SU-DHL-6 (cell line): ENCODE data around the gene GCM1.

ENCODE experiments used
- H2AFZ ChIP-seq: fragments of 200-600 bp; sonication (generic); 2 replicates; pipeline ENCODE4 v1.6.1; 2014; ENCODE audit warnings: low read depth, mild to moderate bottlenecking, moderate library complexity, mixed read lengths, antibody characterized with exemption, low read length; ENCODE audit not compliant: severe bottlenecking
- H3F3A ChIP-seq: fragments of 200-600 bp; shearing (Covaris generic); 2 replicates; pipeline ENCODE4 v1.6.0; 2016; ENCODE audit warnings: antibody characterized with exemption, mild to moderate bottlenecking; ENCODE audit not compliant: insufficient read depth
- H3K27ac ChIP-seq: fragments of 200-600 bp; sonication (generic); 2 replicates; pipeline ENCODE4 v1.5.1; 2016; ENCODE audit warnings: low read depth, mild to moderate bottlenecking, low read length, moderate library complexity, mixed read lengths
- H3K27me3 ChIP-seq: fragments of 200-600 bp; sonication (generic), shearing (Covaris generic); 2 replicates; pipeline ENCODE4 v1.6.0; 2014; ENCODE audit warnings: mild to moderate bottlenecking, low read length
- H3K36me3 ChIP-seq: fragments of 200-600 bp; sonication (generic); 2 replicates; pipeline ENCODE4 v1.6.1; 2014; ENCODE audit warnings: mild to moderate bottlenecking, low read length, mixed read lengths
- H3K4me2 ChIP-seq: fragments of 300-600, 200-600 bp; shearing (Covaris generic), sonication (generic); 2 replicates; pipeline ENCODE4 v1.6.0; 2014; ENCODE audit warnings: low read length, low read depth, mild to moderate bottlenecking; ENCODE audit not compliant: poor library complexity, severe bottlenecking
- H3K4me3 ChIP-seq: fragments of 200-600 bp; sonication (generic); 2 replicates; pipeline ENCODE4 v1.5.1; 2014; ENCODE audit warnings: antibody characterized with exemption, low read length, mild to moderate bottlenecking, mixed read lengths; ENCODE audit not compliant: insufficient read depth, poor library complexity, severe bottlenecking
- H3K79me2 ChIP-seq: fragments of 200-600 bp; sonication (generic); 2 replicates; pipeline ENCODE4 v1.6.1; 2014; ENCODE audit warnings: mild to moderate bottlenecking, low read length, moderate library complexity; ENCODE audit not compliant: insufficient read depth
- H3K9ac ChIP-seq: fragments of 200-600 bp; sonication (generic); 2 replicates; pipeline ENCODE4 v1.7.0; 2014; ENCODE audit warnings: mild to moderate bottlenecking, low read length
- H3K9me2 ChIP-seq: fragments of 200-600 bp; sonication (generic); replicated peaks from 2 replicates; pipeline ENCODE4 v1.6.1; 2014; ENCODE audit warnings: low read length; ENCODE audit not compliant: insufficient read depth
- H3K9me3 ChIP-seq: fragments of 200-600 bp; sonication (generic); 2 replicates; pipeline ENCODE4 v1.6.1; 2014; ENCODE audit warnings: low read length, mixed read lengths; ENCODE audit not compliant: insufficient read depth
- H4K20me1 ChIP-seq: fragments of 200-600 bp; sonication (generic); 2 replicates; pipeline ENCODE4 v1.6.1; 2014; ENCODE audit warnings: low read depth, mild to moderate bottlenecking, antibody characterized with exemption, low read length, moderate library complexity, mixed read lengths
- EZH2phosphoT487 ChIP-seq: fragments of 200-600 bp; sonication (generic), shearing (Covaris generic); conservative IDR thresholded peaks from 2 replicates; pipeline ENCODE4 v1.6.1; 2018; ENCODE audit warnings: mild to moderate bottlenecking, antibody characterized with exemption, low read length, moderate library complexity, mixed read lengths
- TF ChIP-seq, protein P1 (sequence below): fragments of 200-600 bp; sonication (generic); IDR thresholded peaks from one replicate; pipeline ENCODE4 v1.5.1; 2017; ENCODE audit warnings: antibody characterized with exemption, mild to moderate bottlenecking, low read length, moderate library complexity; ENCODE audit not compliant: insufficient read depth, poor library complexity, severe bottlenecking

Gene GCM1

DNA sequence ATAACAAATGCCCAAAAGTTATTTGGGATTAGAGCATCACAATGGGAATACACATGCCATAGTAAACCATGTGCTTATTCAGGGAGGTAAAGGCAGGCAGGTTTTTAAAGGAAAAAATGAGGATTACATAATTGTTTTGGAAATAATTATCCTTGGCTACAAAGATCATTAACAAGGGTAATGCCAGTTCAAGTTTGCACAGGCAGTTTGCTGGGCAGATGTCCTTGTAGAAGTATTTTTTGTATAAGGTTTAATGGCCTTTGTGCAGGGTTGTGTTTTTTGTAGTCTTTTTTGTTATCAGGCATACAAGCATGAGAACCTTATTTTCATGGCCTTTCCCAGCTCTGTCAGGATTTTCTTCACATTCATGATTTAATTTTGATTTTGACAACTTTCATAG, 58.7 kb downstream of the GCM1 start:
- H3K27ac ChIP-seq, result no peak overlapping the region
- H3K79me2 ChIP-seq, result no peaks in the 10 kb centered on the region
- H3K4me3 ChIP-seq, result no peak overlapping the region
- H3K4me2 ChIP-seq, result no peak overlapping the region
- no peak overlapping the region for H2AFZ ChIP-seq
- TF ChIP-seq EZH2phosphoT487, result no peak
- TF ChIP-seq, protein P1, sequence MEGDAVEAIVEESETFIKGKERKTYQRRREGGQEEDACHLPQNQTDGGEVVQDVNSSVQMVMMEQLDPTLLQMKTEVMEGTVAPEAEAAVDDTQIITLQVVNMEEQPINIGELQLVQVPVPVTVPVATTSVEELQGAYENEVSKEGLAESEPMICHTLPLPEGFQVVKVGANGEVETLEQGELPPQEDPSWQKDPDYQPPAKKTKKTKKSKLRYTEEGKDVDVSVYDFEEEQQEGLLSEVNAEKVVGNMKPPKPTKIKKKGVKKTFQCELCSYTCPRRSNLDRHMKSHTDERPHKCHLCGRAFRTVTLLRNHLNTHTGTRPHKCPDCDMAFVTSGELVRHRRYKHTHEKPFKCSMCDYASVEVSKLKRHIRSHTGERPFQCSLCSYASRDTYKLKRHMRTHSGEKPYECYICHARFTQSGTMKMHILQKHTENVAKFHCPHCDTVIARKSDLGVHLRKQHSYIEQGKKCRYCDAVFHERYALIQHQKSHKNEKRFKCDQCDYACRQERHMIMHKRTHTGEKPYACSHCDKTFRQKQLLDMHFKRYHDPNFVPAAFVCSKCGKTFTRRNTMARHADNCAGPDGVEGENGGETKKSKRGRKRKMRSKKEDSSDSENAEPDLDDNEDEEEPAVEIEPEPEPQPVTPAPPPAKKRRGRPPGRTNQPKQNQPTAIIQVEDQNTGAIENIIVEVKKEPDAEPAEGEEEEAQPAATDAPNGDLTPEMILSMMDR, result no peak
- H3F3A ChIP-seq, result peaks cover 10% of the 10 kb centered on the region; the same call in 1 of the 2 replicates
- H3K27me3 ChIP-seq, result no peaks in the 10 kb centered on the region
- H3K9me3 ChIP-seq, result no peaks in the 10 kb centered on the region
- no peak overlapping the region for H3K9ac ChIP-seq
- H4K20me1 ChIP-seq, result no peaks in the 10 kb centered on the region
- H3K9me2 ChIP-seq, result no peaks in the 10 kb centered on the region
- H3K36me3 ChIP-seq, result peaks cover 47% of the 10 kb centered on the region

DNA sequence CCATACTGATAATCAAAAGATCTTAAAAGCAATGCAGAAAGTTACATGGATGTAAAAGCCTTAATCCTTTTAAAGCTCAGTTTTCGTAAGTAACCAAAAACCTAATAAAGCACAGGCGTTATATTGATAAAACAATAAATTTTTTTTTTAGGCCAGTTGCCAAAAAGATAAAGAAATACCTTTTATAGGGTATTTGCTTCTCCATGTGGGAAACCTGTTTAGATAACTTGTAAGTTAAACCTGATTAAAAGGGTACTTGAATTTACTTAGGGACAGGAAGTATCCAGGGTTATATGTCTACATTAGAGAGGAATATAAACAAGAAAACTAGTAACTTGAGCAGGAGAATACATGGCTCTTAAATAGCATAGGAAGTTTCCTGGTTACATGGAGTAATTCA, 62.3 kb downstream of the GCM1 start:
- no peak overlapping the region for H3K4me2 ChIP-seq
- H3K4me3 ChIP-seq, result no peak overlapping the region
- H3K9ac ChIP-seq, result no peak overlapping the region
- H3K79me2 ChIP-seq, result no peaks in the 10 kb centered on the region
- H3K36me3 ChIP-seq, result peaks cover 49% of the 10 kb centered on the region
- no peak overlapping the region for H2AFZ ChIP-seq
- TF ChIP-seq, protein P1, result no peak
- no peak for TF ChIP-seq EZH2phosphoT487
- no peaks in the 10 kb centered on the region for H4K20me1 ChIP-seq
- no peaks in the 10 kb centered on the region for H3K27me3 ChIP-seq
- no peaks in the 10 kb centered on the region for H3K9me3 ChIP-seq
- peaks cover 10% of the 10 kb centered on the region; the same call in 1 of the 2 replicates for H3F3A ChIP-seq
- no peak overlapping the region for H3K27ac ChIP-seq
- no peaks in the 10 kb centered on the region for H3K9me2 ChIP-seq

DNA sequence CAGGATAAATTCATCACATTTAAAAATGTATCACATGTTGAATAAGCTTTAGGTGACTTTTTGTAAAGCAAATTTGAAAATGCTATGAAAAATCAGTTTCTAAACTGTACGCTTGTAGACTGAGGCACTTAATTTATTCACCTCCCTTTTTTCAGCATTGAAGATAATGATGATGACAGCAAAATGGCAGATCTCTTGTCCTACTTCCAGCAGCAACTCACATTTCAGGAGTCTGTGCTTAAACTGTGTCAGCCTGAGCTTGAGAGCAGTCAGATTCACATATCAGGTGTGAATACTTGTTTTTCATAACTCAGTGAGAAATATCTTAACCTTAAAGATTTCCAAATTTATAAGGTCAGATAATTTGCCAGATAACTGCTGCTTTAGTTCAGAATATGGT, 67.8 kb downstream of the GCM1 start:
- Histone ChIP-seq H3K9me3 (no peaks in the 10 kb centered on the region), H3K9me2 (no peaks in the 10 kb centered on the region), H3K27me3 (no peaks in the 10 kb centered on the region), H4K20me1 (0 out of 2 replicates have a peak, but pooled peaks cover 4% of the 10 kb centered on the region), H2AFZ (no peak overlapping the region), H3K4me3 (no peak overlapping the region), H3F3A (no peaks in the 10 kb centered on the region), H3K9ac (no peak overlapping the region), H3K79me2 (no peaks in the 10 kb centered on the region), H3K27ac (no peak overlapping the region), H3K4me2 (no peak overlapping the region), H3K36me3 (peaks cover 74% of the 10 kb centered on the region)
- TF ChIP-seq, protein P1, result no peak
- TF ChIP-seq EZH2phosphoT487, result no peak
